Right lung (tissue), 5 donors: Measurements from ENCODE around the gene CELSR1. TPM values are rescaled to one million over a fixed set of nuclear protein-coding genes. Genes with fewer than 3 reads are reported as not detected.

Experiments
- DNase-seq, 2 donors: peaks; one replicate each; pipeline ENCODE4 v3.0.0-alpha.2; 2013
- polyA plus RNA-seq, 5 donors: library from polyadenylated mRNA; unstranded; fragments of 120-200 nt; gene quantifications; one replicate each; pipeline versions ENCODE4 v1.2.1 to v1.2.3, GENCODE V29; 2013; ENCODE audit warnings: inconsistent platforms in 1 of 5, low replicate concordance in 1 of 5; ENCODE audit not compliant: insufficient read length in 5 of 5, insufficient read depth in 1 of 5

Gene CELSR1
- polyA plus RNA-seq, 5 donors = 22.6 to 40.5 (median 26.4) TPM

GRCh38 chr22:46557736-46558480, 20.5 kb upstream of the CELSR1 start:
- no peak for DNase-seq

- no peak for DNase-seq
Measured at GRCh38 chr22:46556775-46557174, 19.4 kb upstream of the CELSR1 start.

- no peak for DNase-seq
Measured at GRCh38 chr22:46553189-46553588, 15.8 kb upstream of the CELSR1 start.

GRCh38 chr22:46551996-46552395, 14.6 kb upstream of the CELSR1 start:
- DNase-seq = no peak

GRCh38 chr22:46551321-46551720, 13.9 kb upstream of the CELSR1 start:
- DNase-seq = no peak

- no peak for DNase-seq
Measured at GRCh38 chr22:46549971-46550641, 12.7 kb upstream of the CELSR1 start.

GRCh38 chr22:46549563-46549840, 12.1 kb upstream of the CELSR1 start:
- no peak for DNase-seq

GRCh38 chr22:46547883-46548244, 10.4 kb upstream of the CELSR1 start:
- no peak for DNase-seq

GRCh38 chr22:46547179-46547882, 9.9 kb upstream of the CELSR1 start:
- no peak for DNase-seq

GRCh38 chr22:46546466-46547178, 9.2 kb upstream of the CELSR1 start:
- DNase-seq = no peak

- no peak for DNase-seq
Measured at GRCh38 chr22:46545086-46545792, 7.8 kb upstream of the CELSR1 start.

GRCh38 chr22:46542011-46542985, 4.9 kb upstream of the CELSR1 start:
- no peak for DNase-seq

- no peak for DNase-seq
Measured at GRCh38 chr22:46541536-46541935, 4.1 kb upstream of the CELSR1 start.

GRCh38 chr22:46540874-46541273, 3.5 kb upstream of the CELSR1 start:
- no peak for DNase-seq

- no peak for DNase-seq
Measured at GRCh38 chr22:46539169-46539568, 1.7 kb upstream of the CELSR1 start.

GRCh38 chr22:46538814-46539160, 1.4 kb upstream of the CELSR1 start:
- no peak for DNase-seq

- DNase-seq = no peak
Measured at GRCh38 chr22:46537946-46538813, 760 bp upstream of the CELSR1 start.

GRCh38 chr22:46536537-46537224, 739 bp downstream of the CELSR1 start:
- DNase-seq = no peak
